Spleen (tissue), 11 donors: ENCODE data around the gene MAP7D2. TPM values are rescaled to one million over a fixed set of nuclear protein-coding genes. Genes with fewer than 3 reads are reported as not detected.

Experiments
- DNase-seq: peaks from one replicate; pipeline ENCODE4 v3.0.0-alpha.2; 2020
- H3K27ac ChIP-seq, 8 donors: fragments of 200-600 bp; sonication (generic) in 7 of 8; 1 replicate in 4 of 8; 2 replicates in 4 of 8; pipeline versions ENCODE4 v1.5.0 to v1.8.0; 2016 to 2021; ENCODE audit warnings: inconsistent platforms in 4 of 8, mild to moderate bottlenecking in 4 of 8, moderate library complexity in 1 of 8
- H3K27me3 ChIP-seq, 7 donors: fragments of 200-600 bp; sonication (generic) in 6 of 7; replicated peaks in 1 of 7; 1 replicate in 4 of 7; 2 replicates in 3 of 7; pipeline versions ENCODE4 v1.5.0 to v1.8.0; 2016 to 2021; ENCODE audit warnings: inconsistent platforms in 3 of 7, mild to moderate bottlenecking in 1 of 7
- H3K36me3 ChIP-seq, 6 donors: fragments of 200-600 bp; sonication (generic) in 5 of 6; 1 replicate in 4 of 6; 2 replicates in 2 of 6; pipeline versions ENCODE4 v1.5.0 to v1.8.0; 2016 to 2021; ENCODE audit warnings: inconsistent platforms in 2 of 6
- H3K4me1 ChIP-seq, 6 donors: fragments of 200-600 bp; sonication (generic) in 5 of 6; 1 replicate in 3 of 6; 2 replicates in 3 of 6; pipeline versions ENCODE4 v1.5.0 to v1.8.0; 2016 to 2021; ENCODE audit warnings: inconsistent platforms in 3 of 6
- H3K4me3 ChIP-seq, 8 donors: fragments of 200-600 bp; sonication (generic) in 7 of 8; 1 replicate in 4 of 8; 2 replicates in 4 of 8; pipeline versions ENCODE4 v1.5.0 to v1.8.0; 2016 to 2021; ENCODE audit warnings: inconsistent platforms in 4 of 8, mild to moderate bottlenecking in 4 of 8, moderate library complexity in 2 of 8
- H3K9me3 ChIP-seq, 8 donors: fragments of 200-600 bp; sonication (generic) in 7 of 8; 1 replicate in 4 of 8; 2 replicates in 4 of 8; pipeline versions ENCODE4 v1.5.0 to v1.8.0; 2016 to 2021; ENCODE audit warnings: inconsistent platforms in 4 of 8
- POLR2A ChIP-seq, 3 donors: fragments of 450-650 bp; IDR thresholded peaks; one replicate each; pipeline ENCODE4 v1.5.1; 2017; ENCODE audit warnings: antibody characterized with exemption in 3 of 3, mild to moderate bottlenecking in 1 of 3
- POLR2AphosphoS5 ChIP-seq, 3 donors: sonication (generic); formaldehyde crosslinking; IDR thresholded peaks; one replicate each; pipeline ENCODE4 v1.5.1; 2017; ENCODE audit warnings: antibody characterized with exemption in 3 of 3
- WGBS, 5 donors: extraction: QIAGEN DNeasy Blood & Tissue Kit in 3 of 5; methylation state at CpG; one replicate each; pipeline versions ENCODE4 v1.1.5 to v1.1.7; 2013 to 2018; 5-methylcytosine and 5-hydroxymethylcytosine counted together
- intact Hi-C: fragments of 100-400 bp; cut with DNase I; formaldehyde crosslinking; loops from one replicate; pipeline ENCODE4 v1.15.0; 2023; ENCODE audit warnings: low total_unique reads
- polyA plus RNA-seq, 3 donors: library from polyadenylated mRNA; stranded (reverse); fragments of 200-250 nt; gene quantifications; one replicate each; pipeline ENCODE4 v1.2.1, GENCODE V29; 2013
- total RNA-seq, 7 donors: library from RNA; depleted of rRNA in 3 of 7; stranded (reverse); fragments of >200 nt in 3 of 7; fragmentation: NEBNext Ultra II Directional in 4 of 7; extraction: Animal tissue kit (Norgen Biotek cat#: 25700) in 4 of 7; gene quantifications; one replicate each; pipeline versions ENCODE4 v1.1.0 to v1.2.1, GENCODE V29; 2016 to 2021
- TF ChIP-seq, protein P1 (sequence below), 11 experiments: fragments of 200-600 bp in 7 of 11; fragments of 450-650 bp in 4 of 11; sonication (generic) in 4 of 11; IDR thresholded peaks in 8 of 11; conservative IDR thresholded peaks in 3 of 11; 1 replicate in 7 of 11; 2 replicates in 4 of 11; pipeline versions ENCODE4 v1.4.0 to v1.8.0; 2016 to 2021; ENCODE audit warnings: antibody characterized with exemption in 11 of 11, inconsistent platforms in 4 of 11, mild to moderate bottlenecking in 1 of 11
- donor health status: healthy with polysubstance abuse.
- donor health status: DM: no; HTN: no; CAD: no; lungs with moderate emphysema.
- donor health status: DM: no; HTN: no; CAD: no.
- donor health status: Bipolar disorder and iron deficiency.
- donor health status: healthy.
- donor health status: DM: no; HTN: no; CAD: no.
- donor health status: DM: yes; HTN: yes; CAD: no.

MAP7D2 gene
- total and polyA plus RNA-seq, 10 donors, result 0.02 to 0.67 (median 0.47) TPM; not detected in 3

GRCh38 chrX:20143111-20143510 lies 26.4 kb upstream of the MAP7D2 start:
- Histone ChIP-seq H3K4me1 (peaks cover 19 to 29% (median 22%) of the 10 kb centered on the region in 6 donors), H3K27me3 (no peaks in the 10 kb centered on the region), H3K4me3 (no peak overlapping the region), H3K36me3 (peaks cover 0 to 9% (median 4%) of the 10 kb centered on the region in 6 donors), H3K9me3 (no peaks in the 10 kb centered on the region), H3K27ac (no peak overlapping the region)
- no peak for DNase-seq
- WGBS, 5 donors, result 81 to 90% (median 86%) methylated on average over 6 of the region's 6 CpGs
- TF ChIP-seq POLR2A (IDR thresholded peaks at IDR 0.05) (no peak), POLR2AphosphoS5 (IDR thresholded peaks at IDR 0.05) (no peak)
- TF ChIP-seq, protein P1, sequence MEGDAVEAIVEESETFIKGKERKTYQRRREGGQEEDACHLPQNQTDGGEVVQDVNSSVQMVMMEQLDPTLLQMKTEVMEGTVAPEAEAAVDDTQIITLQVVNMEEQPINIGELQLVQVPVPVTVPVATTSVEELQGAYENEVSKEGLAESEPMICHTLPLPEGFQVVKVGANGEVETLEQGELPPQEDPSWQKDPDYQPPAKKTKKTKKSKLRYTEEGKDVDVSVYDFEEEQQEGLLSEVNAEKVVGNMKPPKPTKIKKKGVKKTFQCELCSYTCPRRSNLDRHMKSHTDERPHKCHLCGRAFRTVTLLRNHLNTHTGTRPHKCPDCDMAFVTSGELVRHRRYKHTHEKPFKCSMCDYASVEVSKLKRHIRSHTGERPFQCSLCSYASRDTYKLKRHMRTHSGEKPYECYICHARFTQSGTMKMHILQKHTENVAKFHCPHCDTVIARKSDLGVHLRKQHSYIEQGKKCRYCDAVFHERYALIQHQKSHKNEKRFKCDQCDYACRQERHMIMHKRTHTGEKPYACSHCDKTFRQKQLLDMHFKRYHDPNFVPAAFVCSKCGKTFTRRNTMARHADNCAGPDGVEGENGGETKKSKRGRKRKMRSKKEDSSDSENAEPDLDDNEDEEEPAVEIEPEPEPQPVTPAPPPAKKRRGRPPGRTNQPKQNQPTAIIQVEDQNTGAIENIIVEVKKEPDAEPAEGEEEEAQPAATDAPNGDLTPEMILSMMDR (IDR thresholded peaks at IDR 0.05 in 8 of 11, conservative IDR thresholded peaks at IDR 0.05 in 3 of 11), result no peak
- intact Hi-C loops, result no loop called here

GRCh38 chrX:20141281-20142220 lies 24.8 kb upstream of the MAP7D2 start, which contains the start of gene EIF1AX:
TSS of gene EIF1AX (minus strand) at chrX:20141838. CDS start at chrX:20141640, 198 bp downstream.
- Histone ChIP-seq H3K27ac (peak within 1 kb of the TSS; percentile 84 to 95 (median 90)), H3K36me3 (peaks cover 0 to 25% (median 17%) of the 10 kb centered on the region in 6 donors), H3K4me3 (peak within 1 kb of the TSS; percentile 63 to 96 (median 68)), H3K27me3 (no peaks in the 10 kb centered on the region), H3K4me1 (peaks cover 19 to 29% (median 22%) of the 10 kb centered on the region in 6 donors), H3K9me3 (no peaks in the 10 kb centered on the region)
- DNase-seq, result peak; percentile 100
- intact Hi-C loops, result no loop called here
- TF ChIP-seq, protein P1 (IDR thresholded peaks at IDR 0.05 in 8 of 11, conservative IDR thresholded peaks at IDR 0.05 in 3 of 11), result peak in 2 of 11 experiments; percentile 14 to 24
- TF ChIP-seq POLR2AphosphoS5 (IDR thresholded peaks at IDR 0.05), result peak; percentile 98 to 99 (median 99)
- TF ChIP-seq POLR2A (IDR thresholded peaks at IDR 0.05), result peak in 2 of 3 donors; percentile 74 to 82
- WGBS, 5 donors, result 0 to 6% (median 3%) methylated on average over 25 to 80 of the region's 82 CpGs

DNA sequence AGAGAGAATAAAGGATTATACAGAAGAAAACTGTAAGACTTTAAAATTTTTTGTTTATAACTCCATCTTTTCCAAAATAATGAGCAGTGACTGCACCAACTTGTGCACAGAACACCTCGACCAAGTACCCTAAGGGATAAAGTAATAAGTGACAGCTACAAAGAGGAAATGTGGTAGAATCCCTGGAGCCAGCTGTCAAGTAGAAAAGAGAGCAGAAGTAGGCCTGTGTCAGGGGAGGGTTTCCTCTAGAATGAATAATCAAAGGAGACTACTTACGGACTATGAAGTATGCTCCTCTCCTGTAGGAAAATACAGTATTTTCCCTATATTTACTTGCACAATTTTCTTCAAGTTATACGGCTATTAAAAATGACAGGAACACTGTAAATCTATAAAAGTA lies 23.7 kb upstream of the MAP7D2 start:
- Histone ChIP-seq H3K27me3 (no peaks in the 10 kb centered on the region), H3K4me1 (peaks cover 19 to 29% (median 24%) of the 10 kb centered on the region in 6 donors), H3K9me3 (no peaks in the 10 kb centered on the region), H3K4me3 (peak overlapping the region; percentile 63 to 96 (median 68)), H3K36me3 (peaks cover 0 to 36% (median 24%) of the 10 kb centered on the region in 6 donors), H3K27ac (peak overlapping the region in 2 of 8 donors; percentile 91 to 95)
- TF ChIP-seq, protein P1 (IDR thresholded peaks at IDR 0.05 in 8 of 11, conservative IDR thresholded peaks at IDR 0.05 in 3 of 11), result no peak
- no peak for TF ChIP-seq POLR2AphosphoS5 (IDR thresholded peaks at IDR 0.05)
- intact Hi-C loops, result no loop called here
- no peak for DNase-seq
- WGBS, 5 donors, result 0 to 16% (median 5%) methylated on average over 3 of the region's 3 CpGs

- Histone ChIP-seq H3K27me3 (no peaks in the 10 kb centered on the region), H3K36me3 (peaks cover 0 to 41% (median 28%) of the 10 kb centered on the region in 6 donors), H3K4me1 (peaks cover 19 to 29% (median 24%) of the 10 kb centered on the region in 6 donors), H3K4me3 (peak overlapping the region; percentile 18 to 96 (median 68)), H3K27ac (no peak overlapping the region), H3K9me3 (no peaks in the 10 kb centered on the region)
- no peak for DNase-seq
- TF ChIP-seq POLR2AphosphoS5 (IDR thresholded peaks at IDR 0.05), result no peak
- 66 to 82% (median 80%) methylated on average over 2 of the region's 2 CpGs for WGBS, 5 donors
- intact Hi-C loops, result no loop called here
Measured at GRCh38 chrX:20139966-20140365, 23.3 kb upstream of the MAP7D2 start.
